ENCODE measurements around the gene STT3A.

The STT3A gene

GRCh38 chr11:125670172-125670571, 77.5 kb downstream of the STT3A start:
- no peak for DNase-seq

GRCh38 chr11:125671561-125671960, 78.9 kb downstream of the STT3A start:
- no peak for DNase-seq
